Epithelial cell of esophagus (primary cell): ENCODE data around the gene DNAJB4.
"Not testable (repeated sequence)": the region's sequence is repeated elsewhere in the genome, so short reads cannot be mapped to it uniquely, and the experiment has no call there.

Experiments used
- DNase-seq: peaks from one replicate; pipeline ENCODE4 v3.0.0; 2010; ENCODE audit warnings: low read depth
- H3K4me3 ChIP-seq: 2 replicates; pipeline ENCODE4 v1.5.1; 2011; ENCODE audit warnings: mild to moderate bottlenecking, low read length, control low read depth
- CTCF ChIP-seq: IDR thresholded peaks from 2 replicates; pipeline ENCODE4 v1.5.1; 2011; ENCODE audit warnings: low read depth, mild to moderate bottlenecking, low read length, control low read depth, inconsistent platforms; ENCODE audit not compliant: insufficient read depth; ENCODE audit errors: missing control alignments

DNAJB4 gene

GRCh38 chr1:77990629-77991204 is 14.0 kb upstream of the DNAJB4 start:
- no peak for TF ChIP-seq CTCF
- DNase-seq: no peak
- H3K4me3 ChIP-seq: no peak overlapping the region

- peak; percentile 81 for DNase-seq
- TF ChIP-seq CTCF: no peak
- H3K4me3 ChIP-seq: no peak overlapping the region
These were observed 13.1 kb upstream of the DNAJB4 start for GRCh38 chr1:77991638-77992037.

- no peak for DNase-seq
- H3K4me3 ChIP-seq: no peak overlapping the region
- TF ChIP-seq CTCF: no peak
These were observed 10.5 kb upstream of the DNAJB4 start for GRCh38 chr1:77994117-77994705.

GRCh38 chr1:77996734-77997133 is 8.0 kb upstream of the DNAJB4 start:
- no peak for TF ChIP-seq CTCF
- DNase-seq: no peak
- H3K4me3 ChIP-seq: no peak overlapping the region

- H3K4me3 ChIP-seq, DNase-seq: not testable (repeated sequence)
These were observed 4.2 kb upstream of the DNAJB4 start for GRCh38 chr1:78000536-78000935.

GRCh38 chr1:78003070-78003746 is 1.5 kb upstream of the DNAJB4 start:
- TF ChIP-seq CTCF: no peak
- no peak overlapping the region for H3K4me3 ChIP-seq
- no peak for DNase-seq

GRCh38 chr1:78003882-78004718 is 639 bp upstream of the DNAJB4 start:
- H3K4me3 ChIP-seq: peak overlapping the region; percentile 67
- DNase-seq: peak; percentile 70
- no peak for TF ChIP-seq CTCF
